ENCODE data around the gene PTPN18. TPM values are rescaled to one million over a fixed set of nuclear protein-coding genes. Genes with fewer than 3 reads are reported as not detected.

PTPN18 gene
- total and polyA plus RNA-seq, 2 donors: 28.6 to 42.4 TPM

GRCh38 chr2:130345611-130346010, 10.2 kb upstream of the PTPN18 start:
- Histone ChIP-seq H3K4me3 (ENCODE audit: low read depth, low read length) (no peak overlapping the region), H3K27ac (ENCODE audit: low read depth) (no peak overlapping the region), H3K36me3 (ENCODE audit: insufficient read depth) (peaks cover 3% of the 10 kb centered on the region), H3K4me1 (ENCODE audit: insufficient read depth) (no peaks in the 10 kb centered on the region)
- DNase-seq (ENCODE audit: extremely low spot score): no peak
- 95% methylated on average over 21 of the region's 21 CpGs for WGBS

- H3K4me1 ChIP-seq (ENCODE audit: insufficient read depth): no peaks in the 10 kb centered on the region
- WGBS: 94% methylated on average over 26 of the region's 26 CpGs
- H3K4me3 ChIP-seq (ENCODE audit: low read depth, low read length): no peak overlapping the region
- H3K36me3 ChIP-seq (ENCODE audit: insufficient read depth): peaks cover 3% of the 10 kb centered on the region
- no peak overlapping the region for H3K27ac ChIP-seq (ENCODE audit: low read depth)
- no peak for DNase-seq (ENCODE audit: extremely low spot score)
These were observed 9.7 kb upstream of the PTPN18 start for GRCh38 chr2:130346041-130346740.

- no peak for DNase-seq (ENCODE audit: extremely low spot score)
- Histone ChIP-seq H3K4me1 (ENCODE audit: insufficient read depth) (no peaks in the 10 kb centered on the region), H3K27ac (ENCODE audit: low read depth) (no peak overlapping the region), H3K36me3 (ENCODE audit: insufficient read depth) (peaks cover 3% of the 10 kb centered on the region), H3K4me3 (ENCODE audit: low read depth, low read length) (no peak overlapping the region)
- 88% methylated on average over 4 of the region's 4 CpGs for WGBS
These were observed 9.2 kb upstream of the PTPN18 start for GRCh38 chr2:130346741-130347066.

GRCh38 chr2:130347220-130347925, 8.5 kb upstream of the PTPN18 start:
- 93% methylated on average over 7 of the region's 7 CpGs for WGBS
- no peak for DNase-seq (ENCODE audit: extremely low spot score)
- Histone ChIP-seq H3K27ac (ENCODE audit: low read depth) (no peak overlapping the region), H3K4me1 (ENCODE audit: insufficient read depth) (no peaks in the 10 kb centered on the region), H3K4me3 (ENCODE audit: low read depth, low read length) (no peak overlapping the region), H3K36me3 (ENCODE audit: insufficient read depth) (peaks cover 3% of the 10 kb centered on the region)

- peaks cover 3% of the 10 kb centered on the region for H3K36me3 ChIP-seq (ENCODE audit: insufficient read depth)
These were observed 6.7 kb upstream of the PTPN18 start for GRCh38 chr2:130349174-130349573.

GRCh38 chr2:130351711-130352110, 4.1 kb upstream of the PTPN18 start:
- no peaks in the 10 kb centered on the region for H3K36me3 ChIP-seq (ENCODE audit: insufficient read depth)
- DNase-seq (ENCODE audit: extremely low spot score): no peak
- no peak overlapping the region for H3K4me3 ChIP-seq (ENCODE audit: low read depth, low read length)
- H3K4me1 ChIP-seq (ENCODE audit: insufficient read depth): no peaks in the 10 kb centered on the region
- H3K27ac ChIP-seq (ENCODE audit: low read depth): no peak overlapping the region
- WGBS: 62% methylated on average over 7 of the region's 7 CpGs

More at GRCh38 chr2:130349174-130349573, 6.7 kb upstream of the PTPN18 start:
- no peak overlapping the region for H3K4me3 ChIP-seq (ENCODE audit: low read depth, low read length)
- 93% methylated on average over 3 of the region's 3 CpGs for WGBS
- DNase-seq (ENCODE audit: extremely low spot score): no peak
- no peaks in the 10 kb centered on the region for H3K4me1 ChIP-seq (ENCODE audit: insufficient read depth)
- no peak overlapping the region for H3K27ac ChIP-seq (ENCODE audit: low read depth)

- H3K4me3 ChIP-seq (ENCODE audit: low read depth, low read length): no peak overlapping the region
- no peak overlapping the region for H3K27ac ChIP-seq (ENCODE audit: low read depth)
- DNase-seq (ENCODE audit: extremely low spot score): no peak
- WGBS: 73% methylated on average over 7 of the region's 7 CpGs
- H3K36me3 ChIP-seq (ENCODE audit: insufficient read depth): no peaks in the 10 kb centered on the region
- no peaks in the 10 kb centered on the region for H3K4me1 ChIP-seq (ENCODE audit: insufficient read depth)
These were observed 3.6 kb upstream of the PTPN18 start for GRCh38 chr2:130352237-130352636.

GRCh38 chr2:130353291-130354138, 2.3 kb upstream of the PTPN18 start:
- no peak overlapping the region for H3K4me3 ChIP-seq (ENCODE audit: low read depth, low read length)
- no peak overlapping the region for H3K27ac ChIP-seq (ENCODE audit: low read depth)
- H3K36me3 ChIP-seq (ENCODE audit: insufficient read depth): no peaks in the 10 kb centered on the region
- no peaks in the 10 kb centered on the region for H3K4me1 ChIP-seq (ENCODE audit: insufficient read depth)
- WGBS: 83% methylated on average over 7 of the region's 7 CpGs
- DNase-seq (ENCODE audit: extremely low spot score): no peak

GRCh38 chr2:130354139-130354428, 1.8 kb upstream of the PTPN18 start:
- H3K4me1 ChIP-seq (ENCODE audit: insufficient read depth): no peaks in the 10 kb centered on the region
- no peaks in the 10 kb centered on the region for H3K36me3 ChIP-seq (ENCODE audit: insufficient read depth)
- WGBS: 51% methylated on average over 1 of the region's 1 CpG
- no peak overlapping the region for H3K27ac ChIP-seq (ENCODE audit: low read depth)
- DNase-seq (ENCODE audit: extremely low spot score): no peak
- no peak overlapping the region for H3K4me3 ChIP-seq (ENCODE audit: low read depth, low read length)

GRCh38 chr2:130355172-130355577, 681 bp upstream of the PTPN18 start:
- WGBS: 16% methylated on average over 21 of the region's 21 CpGs

GRCh38 chr2:130357864-130358263, 2.0 kb downstream of the PTPN18 start:
- no peaks in the 10 kb centered on the region for H3K36me3 ChIP-seq (ENCODE audit: insufficient read depth)
- 95% methylated on average over 7 of the region's 7 CpGs for WGBS
- DNase-seq (ENCODE audit: extremely low spot score): no peak
- no peak overlapping the region for H3K4me3 ChIP-seq (ENCODE audit: low read depth, low read length)
- no peak overlapping the region for H3K27ac ChIP-seq (ENCODE audit: low read depth)
- H3K4me1 ChIP-seq (ENCODE audit: insufficient read depth): no peaks in the 10 kb centered on the region

More at GRCh38 chr2:130355172-130355577, 681 bp upstream of the PTPN18 start:
- H3K27ac ChIP-seq (ENCODE audit: low read depth): peak overlapping the region; percentile 15
- H3K4me1 ChIP-seq (ENCODE audit: insufficient read depth): no peaks in the 10 kb centered on the region
- H3K4me3 ChIP-seq (ENCODE audit: low read depth, low read length): peak overlapping the region; percentile 65
- H3K36me3 ChIP-seq (ENCODE audit: insufficient read depth): no peaks in the 10 kb centered on the region
- no peak for DNase-seq (ENCODE audit: extremely low spot score)

- WGBS: 91% methylated on average over 33 of the region's 33 CpGs
- Histone ChIP-seq H3K27ac (ENCODE audit: low read depth) (no peak overlapping the region), H3K4me3 (ENCODE audit: low read depth, low read length) (no peak overlapping the region), H3K4me1 (ENCODE audit: insufficient read depth) (no peaks in the 10 kb centered on the region), H3K36me3 (ENCODE audit: insufficient read depth) (no peaks in the 10 kb centered on the region)
- DNase-seq (ENCODE audit: extremely low spot score): no peak
These were observed 2.8 kb downstream of the PTPN18 start for GRCh38 chr2:130358420-130359350.

- DNase-seq (ENCODE audit: extremely low spot score): no peak
- 87% methylated on average over 5 of the region's 5 CpGs for WGBS
- Histone ChIP-seq H3K36me3 (ENCODE audit: insufficient read depth) (no peaks in the 10 kb centered on the region), H3K4me3 (ENCODE audit: low read depth, low read length) (no peak overlapping the region), H3K4me1 (ENCODE audit: insufficient read depth) (no peaks in the 10 kb centered on the region), H3K27ac (ENCODE audit: low read depth) (no peak overlapping the region)
These were observed 3.6 kb downstream of the PTPN18 start for GRCh38 chr2:130359466-130359865.

Data from urinary bladder (tissue), 4 donors.